SK-N-SH (cell line): ENCODE results near the gene NOL6. TPM values are rescaled to one million over a fixed set of nuclear protein-coding genes. Genes with fewer than 3 reads are reported as not detected.

Source experiments
- CTCF ChIA-PET: fragments of 300-600, 350-600 bp; formaldehyde crosslinking; extraction: SDS; loops from one replicate; lab custom pipeline; 2021; lab: Yijun Ruan, JAX
- POLR2A ChIA-PET: fragments of 350-600 bp; sonication (Branson Sonifier 250); formaldehyde crosslinking; extraction: SDS; loops from one replicate; lab custom pipeline; 2020; ENCODE audit warnings: antibody characterized with exemption, inconsistent platforms; lab: Yijun Ruan, JAX
- DNase-seq: peaks from one replicate; pipeline ENCODE4 v3.0.0; 2012
- H2AFZ ChIP-seq: fragments of 200-600 bp; sonication (generic); 2 replicates; pipeline ENCODE4 v1.8.1; 2016; ENCODE audit warnings: antibody characterized with exemption, mild to moderate bottlenecking, low read depth
- H3F3A ChIP-seq: fragments of 200-600 bp; sonication (generic); replicated peaks from 2 replicates; pipeline ENCODE3; 2016; ENCODE audit warnings: antibody characterized with exemption, mild to moderate bottlenecking; ENCODE audit not compliant: insufficient read depth
- H3K27ac ChIP-seq, 2 experiments: fragments of 200-500 bp in 1 of 2; fragments of 200-600 bp in 1 of 2; sonication (Bioruptor generic) in 1 of 2; sonication (generic), shearing (Covaris generic) in 1 of 2; 2 replicates each; pipeline versions ENCODE4 v1.5.1 to v1.6.1; 2014 to 2016; ENCODE audit warnings: low read depth in 2 of 2, inconsistent platforms in 1 of 2, low read length in 1 of 2, mild to moderate bottlenecking in 1 of 2, mixed read lengths in 1 of 2
- H3K27me3 ChIP-seq: fragments of 200-600 bp; sonication (generic), shearing (Covaris generic); 2 replicates; pipeline ENCODE4 v1.6.1; 2016; ENCODE audit warnings: mixed run types; ENCODE audit not compliant: insufficient read depth
- H3K36me3 ChIP-seq, 2 experiments: fragments of 200-500 bp in 1 of 2; fragments of 200-600 bp in 1 of 2; sonication (Bioruptor generic) in 1 of 2; sonication (generic) in 1 of 2; replicated peaks in 1 of 2; 2 replicates each; pipeline versions ENCODE3 to v1.5.1; 2014 to 2016; ENCODE audit warnings: low read length in 1 of 2, mild to moderate bottlenecking in 1 of 2; ENCODE audit not compliant: insufficient read depth in 2 of 2, control insufficient read depth in 1 of 2
- H3K4me1 ChIP-seq, 2 experiments: fragments of 200-500 bp in 1 of 2; fragments of 200-600 bp in 1 of 2; sonication (Bioruptor generic) in 1 of 2; sonication (generic), shearing (Covaris generic) in 1 of 2; 2 replicates each; pipeline versions ENCODE4 v1.5.1 to v1.6.1; 2014 to 2016; ENCODE audit warnings: low read depth in 1 of 2, low read length in 1 of 2, mixed run types in 1 of 2; ENCODE audit not compliant: insufficient read depth in 2 of 2, control insufficient read depth in 1 of 2
- H3K4me2 ChIP-seq: fragments of 200-600 bp; sonication (generic), shearing (Covaris generic); 2 replicates; pipeline ENCODE4 v1.6.1; 2017; ENCODE audit warnings: mixed run types
- H3K4me3 ChIP-seq, 2 experiments: fragments of 200-500 bp in 1 of 2; fragments of 200-600 bp in 1 of 2; sonication (Bioruptor generic) in 1 of 2; sonication (generic), shearing (Covaris generic) in 1 of 2; 2 replicates each; pipeline versions ENCODE4 v1.5.1 to v1.8.1; 2014 to 2016; ENCODE audit warnings: low read depth in 2 of 2, inconsistent platforms in 1 of 2, low read length in 1 of 2, mild to moderate bottlenecking in 1 of 2, mixed read lengths in 1 of 2, moderate library complexity in 1 of 2
- H3K79me2 ChIP-seq: fragments of 200-600 bp; sonication (generic); 2 replicates; pipeline ENCODE4 v1.8.1; 2017; ENCODE audit warnings: mild to moderate bottlenecking; ENCODE audit not compliant: insufficient read depth
- H3K9ac ChIP-seq: fragments of 200-600 bp; sonication (generic); 2 replicates; pipeline ENCODE4 v1.6.1; 2017; ENCODE audit warnings: mixed run types
- H3K9me2 ChIP-seq: fragments of 200-600 bp; sonication (generic); 2 replicates; pipeline ENCODE4 v1.6.1; 2017; ENCODE audit warnings: mixed run types
- H3K9me3 ChIP-seq: fragments of 200-600 bp; sonication (generic); 2 replicates; pipeline ENCODE4 v1.6.1; 2017; ENCODE audit warnings: mixed run types, mild to moderate bottlenecking, moderate library complexity
- H4K20me1 ChIP-seq: fragments of 200-600 bp; sonication (generic); 2 replicates; pipeline ENCODE4 v1.6.1; 2017; ENCODE audit warnings: mild to moderate bottlenecking, mixed run types; ENCODE audit not compliant: insufficient read depth
- ELF1 ChIP-seq: IDR thresholded peaks from 2 replicates; pipeline ENCODE4 v1.4.0; 2012
- FOSL2 ChIP-seq: IDR thresholded peaks from 2 replicates; pipeline ENCODE4 v1.4.0; 2012; ENCODE audit warnings: low read depth, mild to moderate bottlenecking, moderate library complexity, borderline replicate concordance
- FOXJ3 ChIP-seq: sonication (generic); formaldehyde crosslinking; IDR thresholded peaks from 2 replicates; pipeline ENCODE4 v1.5.1; 2020; ENCODE audit warnings: mild to moderate bottlenecking, missing genetic modification reagents
- FOXM1 ChIP-seq: IDR thresholded peaks from 2 replicates; pipeline ENCODE4 v1.4.0; 2012; ENCODE audit warnings: low read depth, mild to moderate bottlenecking
- GATA2 ChIP-seq: sonication (generic); formaldehyde crosslinking; IDR thresholded peaks from 2 replicates; pipeline ENCODE4 v1.5.0; 2020; ENCODE audit warnings: mild to moderate bottlenecking, missing genetic modification reagents
- JUND ChIP-seq: IDR thresholded peaks from 2 replicates; pipeline ENCODE4 v1.4.0; 2012
- POLR2AphosphoS5 ChIP-seq: IDR thresholded peaks from 2 replicates; pipeline ENCODE4 v1.6.1; 2012; ENCODE audit warnings: low read depth, low read length
- REST ChIP-seq: IDR thresholded peaks from 2 replicates; pipeline ENCODE4 v1.6.1; 2012; ENCODE audit warnings: mild to moderate bottlenecking, low read depth, low read length, moderate library complexity
- RXRA ChIP-seq: IDR thresholded peaks from 2 replicates; pipeline ENCODE4 v1.4.0; 2012; ENCODE audit warnings: low read depth, mild to moderate bottlenecking, borderline replicate concordance
- SMC3 ChIP-seq: IDR thresholded peaks from 2 replicates; pipeline ENCODE4 v1.6.1; 2012; ENCODE audit warnings: low read depth, low read length, improper control_type of control experiment
- TAF1 ChIP-seq: IDR thresholded peaks from 2 replicates; pipeline ENCODE4 v1.6.1; 2012; ENCODE audit warnings: low read depth, mild to moderate bottlenecking, low read length, moderate library complexity, borderline replicate concordance
- USF2 ChIP-seq: fragments of 150-350 bp; IDR thresholded peaks from 2 replicates; pipeline ENCODE4 v1.6.1; 2017; ENCODE audit warnings: antibody characterized with exemption, low read length, low read depth, borderline replicate concordance
- WGBS: methylation state at CpG from one replicate; pipeline ENCODE4 v1.1.6; 2017; ENCODE audit warnings: low lambda C conversion rate; 5-methylcytosine and 5-hydroxymethylcytosine counted together
- polyA plus RNA-seq, 3 experiments: library from polyadenylated mRNA; depleted of rRNA; stranded (reverse); fragments of >200 nt; gene quantifications; 2 replicates each; pipeline ENCODE4 v1.2.3, GENCODE V29; 2012
- TF ChIP-seq, protein P1 (sequence below): IDR thresholded peaks from 2 replicates; pipeline ENCODE4 v1.4.0; 2012; ENCODE audit warnings: low read depth, borderline replicate concordance
- TF ChIP-seq, protein P2 (sequence below): IDR thresholded peaks from 2 replicates; pipeline ENCODE4 v1.4.0; 2012; ENCODE audit warnings: low read depth, borderline replicate concordance

The NOL6 gene
- polyA plus RNA-seq, 1 of the 3 experiments (the other 2 are of a cell fraction) = 52.2 TPM

GRCh38 chr9:33430942-33431341 lies 42.8 kb downstream of the NOL6 start:
- no peak for TF ChIP-seq SMC3
- no peak for TF ChIP-seq USF2
- TF ChIP-seq REST = no peak
- TF ChIP-seq ELF1 = no peak
- no peak for TF ChIP-seq FOSL2
- TF ChIP-seq GATA2 (CRISPR knock-in tag) = no peak
- TF ChIP-seq RXRA = no peak
- TF ChIP-seq FOXM1 = no peak
- TF ChIP-seq POLR2AphosphoS5 = no peak
- no peak for TF ChIP-seq TAF1
- TF ChIP-seq JUND = no peak
- no peak overlapping the region for H3K9ac ChIP-seq
- H3K4me1 ChIP-seq = no peaks in the 10 kb centered on the region
- 43% methylated on average over 1 of the region's 1 CpG for WGBS
- no peaks in the 10 kb centered on the region for H3K9me3 ChIP-seq
- H3K4me3 ChIP-seq = no peak overlapping the region
- H3K27ac ChIP-seq = no peak overlapping the region
- no peaks in the 10 kb centered on the region for H3K79me2 ChIP-seq
- ChIA-PET CTCF (interaction anchor here (1.2 to 2.3 kb wide), 5 partner anchors 8 to 36 kb away, joined by 3 to 9 read pairs (median 3); no protein-coding TSS in a partner anchor), POLR2A (no interaction called here)
- peaks cover 4% of the 10 kb centered on the region; the same call in 1 of the 2 replicates for H3K27me3 ChIP-seq
- H3K9me2 ChIP-seq = no peaks in the 10 kb centered on the region
- no peaks in the 10 kb centered on the region for H3K36me3 ChIP-seq
- H3F3A ChIP-seq = no peaks in the 10 kb centered on the region
- no peak overlapping the region for H3K4me2 ChIP-seq
- DNase-seq = no peak
- H4K20me1 ChIP-seq = no peaks in the 10 kb centered on the region
- no peak overlapping the region for H2AFZ ChIP-seq

DNA sequence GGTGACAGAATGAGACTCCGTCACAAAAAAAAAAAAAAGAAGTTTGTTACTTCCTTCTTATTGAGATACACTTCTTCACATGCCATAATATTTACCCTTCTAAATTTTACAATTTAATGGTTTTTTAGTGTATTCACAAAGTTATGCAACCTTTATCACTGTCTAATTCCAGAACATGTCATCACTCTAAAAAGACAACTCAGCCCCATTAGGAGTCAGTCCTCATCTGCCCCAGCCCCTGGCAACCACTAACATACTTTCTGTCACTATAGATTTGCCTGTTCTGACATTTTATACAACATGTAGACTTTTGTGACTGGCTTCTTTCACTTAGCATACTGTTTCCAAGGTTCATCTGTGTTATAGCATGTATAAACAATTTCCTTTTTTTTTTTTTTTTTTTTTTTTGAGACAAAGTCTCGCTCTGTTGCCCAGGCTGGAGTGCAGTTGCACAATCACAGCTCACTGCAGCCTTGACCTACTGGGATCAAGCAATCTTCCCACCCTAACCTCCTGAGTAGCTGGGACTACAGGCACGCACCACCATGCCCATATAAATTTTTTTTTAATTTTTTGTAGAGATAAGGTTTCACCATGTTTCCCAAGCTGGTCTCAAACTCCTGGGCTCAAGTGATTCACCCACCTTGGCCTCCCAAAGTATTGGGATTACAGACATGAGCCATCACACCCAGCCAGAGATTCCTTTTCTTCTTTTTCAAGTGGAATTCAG lies 44.3 kb downstream of the NOL6 start:
- Histone ChIP-seq H3F3A (no peaks in the 10 kb centered on the region), H3K4me1 (no peaks in the 10 kb centered on the region), H3K4me2 (no peak overlapping the region), H3K27ac (no peak overlapping the region), H3K36me3 (no peaks in the 10 kb centered on the region), H3K9me2 (no peaks in the 10 kb centered on the region), H3K4me3 (no peak overlapping the region), H2AFZ (no peak overlapping the region), H3K9me3 (no peaks in the 10 kb centered on the region), H4K20me1 (no peaks in the 10 kb centered on the region), H3K79me2 (no peaks in the 10 kb centered on the region), H3K9ac (no peak overlapping the region), H3K27me3 (no peaks in the 10 kb centered on the region)
- DNase-seq = no peak
- ChIA-PET POLR2A (no interaction called here), CTCF (interaction anchor here (1.5 kb wide), 1 partner anchor 37 kb away, joined by 3 read pairs; no protein-coding TSS in a partner anchor)
- WGBS = 86% methylated on average over 3 of the region's 3 CpGs
- no peak for TF ChIP-seq TAF1
- TF ChIP-seq, protein P1, sequence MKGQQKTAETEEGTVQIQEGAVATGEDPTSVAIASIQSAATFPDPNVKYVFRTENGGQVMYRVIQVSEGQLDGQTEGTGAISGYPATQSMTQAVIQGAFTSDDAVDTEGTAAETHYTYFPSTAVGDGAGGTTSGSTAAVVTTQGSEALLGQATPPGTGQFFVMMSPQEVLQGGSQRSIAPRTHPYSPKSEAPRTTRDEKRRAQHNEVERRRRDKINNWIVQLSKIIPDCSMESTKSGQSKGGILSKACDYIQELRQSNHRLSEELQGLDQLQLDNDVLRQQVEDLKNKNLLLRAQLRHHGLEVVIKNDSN = no peak
- TF ChIP-seq GATA2 (CRISPR knock-in tag) = no peak
- no peak for TF ChIP-seq FOXJ3
- TF ChIP-seq FOXM1 = no peak
- TF ChIP-seq, protein P2, sequence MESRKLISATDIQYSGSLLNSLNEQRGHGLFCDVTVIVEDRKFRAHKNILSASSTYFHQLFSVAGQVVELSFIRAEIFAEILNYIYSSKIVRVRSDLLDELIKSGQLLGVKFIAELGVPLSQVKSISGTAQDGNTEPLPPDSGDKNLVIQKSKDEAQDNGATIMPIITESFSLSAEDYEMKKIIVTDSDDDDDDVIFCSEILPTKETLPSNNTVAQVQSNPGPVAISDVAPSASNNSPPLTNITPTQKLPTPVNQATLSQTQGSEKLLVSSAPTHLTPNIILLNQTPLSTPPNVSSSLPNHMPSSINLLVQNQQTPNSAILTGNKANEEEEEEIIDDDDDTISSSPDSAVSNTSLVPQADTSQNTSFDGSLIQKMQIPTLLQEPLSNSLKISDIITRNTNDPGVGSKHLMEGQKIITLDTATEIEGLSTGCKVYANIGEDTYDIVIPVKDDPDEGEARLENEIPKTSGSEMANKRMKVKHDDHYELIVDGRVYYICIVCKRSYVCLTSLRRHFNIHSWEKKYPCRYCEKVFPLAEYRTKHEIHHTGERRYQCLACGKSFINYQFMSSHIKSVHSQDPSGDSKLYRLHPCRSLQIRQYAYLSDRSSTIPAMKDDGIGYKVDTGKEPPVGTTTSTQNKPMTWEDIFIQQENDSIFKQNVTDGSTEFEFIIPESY = no peak
- TF ChIP-seq SMC3 = no peak
- TF ChIP-seq RXRA = no peak
- TF ChIP-seq JUND = no peak
